ENCODE measurements around the gene DOLK. TPM values are rescaled to one million over a fixed set of nuclear protein-coding genes. Genes with fewer than 3 reads are reported as not detected.
A peak's percentile ranks its signal among the peaks of the same experiment; 100 is the strongest.

The DOLK gene
- total RNA-seq, 3 donors from 2014 or later: 8.7 to 9.9 (median 9.7) TPM

- intact Hi-C loops (cut with DNase I, micrococcal nuclease): no loop called here
- Histone ChIP-seq H3K4me1 (ENCODE audit: low read depth) (no peaks in the 10 kb centered on the region), H3K9me3 (no peaks in the 10 kb centered on the region), H3K36me3 (ENCODE audit: low read depth) (no peaks in the 10 kb centered on the region), H3K4me3 (no peak overlapping the region)
- ATAC-seq: no peak
- no peak for TF ChIP-seq CTCF (IDR thresholded peaks at IDR 0.05)
- DNase-seq: peak in 1 of 3 donors; percentile 26
These were observed 7.0 kb downstream of the DOLK start for GRCh38 chr9:128940271-128940921.

GRCh38 chr9:128937310-128938165 lies 9.9 kb downstream of the DOLK start:
- Histone ChIP-seq H3K9me3 (no peaks in the 10 kb centered on the region), H3K36me3 (ENCODE audit: low read depth) (no peaks in the 10 kb centered on the region), H3K4me1 (ENCODE audit: low read depth) (no peaks in the 10 kb centered on the region), H3K4me3 (no peak overlapping the region)
- intact Hi-C loops (cut with DNase I, micrococcal nuclease): no loop called here
- DNase-seq (peak in 1 of 3 donors; percentile 5), ATAC-seq (no peak)
- TF ChIP-seq CTCF (IDR thresholded peaks at IDR 0.05): no peak

GRCh38 chr9:128936171-128936865 lies 11.1 kb downstream of the DOLK start:
- DNase-seq: peak in 1 of 3 donors; percentile 25
- Histone ChIP-seq H3K4me1 (ENCODE audit: low read depth) (no peaks in the 10 kb centered on the region), H3K9me3 (no peaks in the 10 kb centered on the region), H3K36me3 (ENCODE audit: low read depth) (no peaks in the 10 kb centered on the region), H3K4me3 (no peak overlapping the region)
- no peak for ATAC-seq
- intact Hi-C loops (cut with DNase I, micrococcal nuclease): no loop called here
- no peak for TF ChIP-seq CTCF (IDR thresholded peaks at IDR 0.05)

GRCh38 chr9:128933731-128934130 lies 13.7 kb downstream of the DOLK start:
- TF ChIP-seq CTCF (IDR thresholded peaks at IDR 0.05): no peak
- DNase-seq (peak in 1 of 3 donors; percentile 7), ATAC-seq (no peak)
- Histone ChIP-seq H3K4me1 (ENCODE audit: low read depth) (no peaks in the 10 kb centered on the region), H3K4me3 (no peak overlapping the region), H3K9me3 (no peaks in the 10 kb centered on the region), H3K36me3 (ENCODE audit: low read depth) (no peaks in the 10 kb centered on the region)
- intact Hi-C loops (cut with DNase I, micrococcal nuclease): no loop called here

- Histone ChIP-seq H3K9me3 (no peaks in the 10 kb centered on the region), H3K4me1 (ENCODE audit: low read depth) (no peaks in the 10 kb centered on the region), H3K4me3 (no peak overlapping the region), H3K36me3 (ENCODE audit: low read depth) (no peaks in the 10 kb centered on the region)
- intact Hi-C loops (cut with DNase I, micrococcal nuclease): loop anchor here (5.0 kb wide), 1 partner anchor 67 kb away; no protein-coding TSS in a partner anchor
- ATAC-seq (no peak), DNase-seq (no peak)
- no peak for TF ChIP-seq CTCF (IDR thresholded peaks at IDR 0.05)
These were observed 17.8 kb downstream of the DOLK start for GRCh38 chr9:128929560-128929959.

Data from mucosa of descending colon (tissue), 3 donors.